ACHN (cell line): Measurements from ENCODE around the gene TOGARAM2.
A peak's percentile ranks its signal among the peaks of the same experiment; 100 is the strongest.

Experiments
- DNase-seq: peaks from one replicate; pipeline ENCODE4 v3.0.0-alpha.2; 2015
- in situ Hi-C: cut with HindIII; loops from 2 replicates; pipeline ENCODE4 v1.10.0; 2017; ENCODE audit warnings: low sequenced_read_pairs, low pct_ligation_motif_present, low pct_unique_long_range_greater_than_20kb

The TOGARAM2 gene

DNA sequence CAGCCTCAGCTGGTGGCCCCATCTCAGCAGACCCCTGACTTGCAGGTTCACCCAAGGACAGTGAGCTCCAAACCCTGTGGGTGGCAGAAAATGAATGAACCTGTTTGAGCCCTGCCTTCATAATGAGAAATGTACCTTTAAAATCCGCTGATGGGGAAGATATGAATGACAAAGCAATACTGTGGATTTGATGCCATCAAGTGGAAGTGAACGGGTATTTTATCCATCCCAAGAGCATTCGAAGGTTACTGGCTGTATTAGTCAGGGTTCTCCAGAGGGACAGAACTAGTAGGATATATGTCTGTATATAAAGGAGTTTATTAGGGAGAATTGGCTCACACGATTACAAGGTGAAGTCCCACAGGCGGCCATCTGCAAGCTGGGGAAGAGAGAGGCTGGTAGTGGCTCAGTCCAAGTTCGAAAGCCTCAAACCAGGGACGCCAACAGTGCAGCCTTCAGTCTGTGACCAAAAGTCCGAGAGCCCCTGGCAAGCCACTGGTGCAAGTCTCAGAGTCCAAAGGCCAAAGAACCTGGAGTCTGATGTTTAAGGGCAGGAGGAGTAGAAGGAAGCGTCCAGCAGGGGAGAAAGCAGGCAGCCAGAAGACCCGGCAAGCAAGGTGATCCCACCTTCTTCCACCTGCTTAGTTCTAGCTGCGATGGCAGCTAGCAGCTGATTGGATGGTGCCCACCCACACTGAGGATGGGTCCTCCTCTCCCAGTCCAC, 32.1 kb downstream of the TOGARAM2 start:
- DNase-seq, result no peak
- in situ Hi-C loops, result no loop called here

DNA sequence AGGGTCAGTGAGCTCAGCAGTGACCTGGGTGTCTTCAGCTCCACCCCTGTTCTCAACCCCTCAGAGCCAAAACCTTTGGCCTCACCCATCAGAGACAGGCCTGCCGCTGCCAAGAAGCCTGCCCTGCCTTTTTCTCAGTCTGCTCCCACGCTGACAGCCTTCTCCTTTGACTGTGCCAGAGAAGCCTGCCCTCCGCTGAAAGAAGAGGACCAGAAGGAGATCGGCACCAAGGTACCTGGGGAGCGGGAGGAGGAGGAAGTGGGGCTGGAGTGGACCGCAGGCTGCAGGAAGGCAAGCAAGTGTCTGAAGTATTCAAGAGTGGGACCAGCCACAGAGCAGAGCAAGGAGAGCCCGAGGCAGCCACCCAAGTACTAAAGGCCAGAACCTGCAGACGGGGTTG, 33.2 kb downstream of the TOGARAM2 start:
- in situ Hi-C loops, result no loop called here
- DNase-seq, result no peak

DNA sequence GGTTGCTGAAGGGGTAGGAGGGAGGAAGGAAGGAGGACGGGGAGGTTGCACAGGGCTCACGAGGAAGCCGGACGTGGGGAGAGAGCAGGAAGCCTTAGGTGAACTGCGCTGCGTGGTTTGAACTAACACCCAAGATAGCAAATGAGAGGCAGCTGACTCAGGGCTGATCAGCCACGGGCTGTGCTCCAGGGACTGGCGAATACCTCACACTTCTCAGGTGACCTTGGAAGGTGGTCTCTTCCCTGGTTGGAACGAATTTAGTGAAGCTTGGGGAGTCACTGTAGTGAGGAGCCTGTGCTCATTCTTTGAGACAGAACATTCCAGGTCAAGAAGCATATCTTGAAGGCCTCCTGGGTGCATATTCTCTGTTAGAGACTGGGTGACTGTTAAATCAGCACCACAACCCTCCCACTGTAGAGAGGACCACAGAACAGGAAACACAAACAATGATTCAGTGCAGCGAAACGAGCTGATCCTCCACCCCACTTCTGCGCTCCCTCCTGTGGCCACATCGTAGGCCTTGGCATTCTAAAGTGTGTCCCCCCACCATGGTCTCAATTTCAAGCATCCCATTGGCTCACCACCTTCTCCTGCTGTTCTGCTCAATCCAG, 33.8 kb downstream of the TOGARAM2 start:
- DNase-seq, result no peak
- in situ Hi-C loops, result no loop called here

DNA sequence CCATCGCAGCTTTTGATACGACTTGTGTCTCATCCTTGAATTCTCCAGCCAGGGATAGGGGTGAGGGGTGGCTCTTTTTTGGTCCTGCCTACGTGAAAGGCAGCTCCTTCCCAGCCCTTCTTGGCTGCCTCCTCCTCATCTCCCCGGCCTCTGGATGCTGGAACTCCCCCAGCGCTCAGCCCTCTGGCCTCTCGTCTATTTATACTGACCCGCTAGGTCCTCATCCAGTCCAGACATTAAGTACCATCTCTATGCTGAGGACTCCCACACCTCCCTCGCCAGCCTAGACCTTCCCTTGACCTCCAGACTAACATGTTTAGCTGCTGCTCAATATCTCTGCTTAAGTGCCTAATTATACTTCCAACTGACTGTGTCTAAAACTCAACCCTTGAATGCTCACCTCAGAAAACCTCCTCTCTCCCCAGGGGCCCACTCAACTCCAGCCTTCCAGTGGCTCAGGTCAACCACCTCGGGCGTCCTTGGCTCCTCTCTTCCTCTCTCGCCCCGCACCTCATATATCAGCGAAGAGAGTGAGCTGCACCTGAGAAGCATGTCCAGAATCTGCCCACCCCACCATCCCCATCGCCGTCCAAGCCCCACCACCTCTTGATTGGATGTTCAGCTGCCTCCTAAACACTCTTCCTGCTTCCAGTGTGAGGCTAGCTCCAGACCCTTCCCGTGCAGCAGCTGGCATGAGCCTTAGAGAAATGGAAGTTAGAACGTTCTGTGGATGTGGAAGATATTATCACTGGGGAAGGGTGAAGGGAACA, 34.8 kb downstream of the TOGARAM2 start:
- DNase-seq, result no peak
- in situ Hi-C loops, result no loop called here

DNA sequence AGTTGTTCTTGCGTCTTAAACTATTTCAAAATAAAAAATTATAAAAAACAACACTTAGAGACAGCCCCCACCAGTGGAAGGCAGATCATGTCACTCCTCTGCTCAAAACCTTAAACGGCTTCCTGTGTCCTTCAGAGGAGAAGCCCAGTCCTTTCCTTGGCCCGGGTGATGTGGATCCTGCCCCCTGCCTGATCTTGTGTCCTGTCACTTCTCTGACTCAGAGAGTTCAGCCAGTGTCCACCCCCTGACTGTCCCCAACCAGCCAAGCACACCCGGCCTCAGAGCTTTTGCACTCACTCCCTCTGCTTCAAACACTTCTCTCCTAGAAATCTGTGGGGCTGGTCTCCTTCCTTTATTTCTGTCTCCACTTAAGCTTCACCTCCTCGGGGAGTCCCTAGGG, 35.4 kb downstream of the TOGARAM2 start:
- no peak for DNase-seq
- in situ Hi-C loops, result no loop called here

DNA sequence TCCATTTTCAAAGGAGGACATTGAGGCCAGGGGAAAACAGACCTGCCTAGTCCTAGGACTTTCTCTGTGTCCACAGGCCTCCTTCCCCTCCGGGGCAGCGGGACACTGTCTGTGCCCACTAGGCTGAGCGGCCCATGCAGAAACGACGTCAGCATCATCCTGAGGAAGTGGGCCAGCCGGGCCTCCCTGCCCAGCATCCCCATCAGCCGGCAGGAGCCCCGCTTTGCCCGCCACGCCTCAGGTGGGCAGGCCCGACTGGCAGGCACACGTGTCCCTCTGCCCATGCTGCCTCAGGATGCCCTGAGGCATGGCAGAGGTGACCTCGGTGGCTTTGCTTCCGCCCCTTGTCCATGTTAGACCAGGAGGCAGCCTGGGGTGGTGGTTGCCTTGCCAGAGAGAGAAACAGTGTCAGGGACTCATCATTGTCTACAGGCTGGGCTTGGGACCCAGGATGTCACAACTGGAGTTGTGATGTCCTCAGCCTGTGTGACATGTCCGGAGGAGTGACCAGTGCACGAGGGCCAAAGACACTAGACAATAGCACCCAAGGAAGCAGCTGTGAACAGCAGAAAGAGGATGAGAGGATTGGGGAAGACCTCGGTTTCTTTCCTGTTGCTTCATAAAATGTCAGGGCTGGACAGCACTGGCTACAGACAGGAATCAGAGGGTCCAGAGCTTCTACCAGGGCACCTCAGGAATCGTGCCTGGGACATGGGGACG, 36.8 kb downstream of the TOGARAM2 start:
- DNase-seq, result no peak
- in situ Hi-C loops, result no loop called here

DNA sequence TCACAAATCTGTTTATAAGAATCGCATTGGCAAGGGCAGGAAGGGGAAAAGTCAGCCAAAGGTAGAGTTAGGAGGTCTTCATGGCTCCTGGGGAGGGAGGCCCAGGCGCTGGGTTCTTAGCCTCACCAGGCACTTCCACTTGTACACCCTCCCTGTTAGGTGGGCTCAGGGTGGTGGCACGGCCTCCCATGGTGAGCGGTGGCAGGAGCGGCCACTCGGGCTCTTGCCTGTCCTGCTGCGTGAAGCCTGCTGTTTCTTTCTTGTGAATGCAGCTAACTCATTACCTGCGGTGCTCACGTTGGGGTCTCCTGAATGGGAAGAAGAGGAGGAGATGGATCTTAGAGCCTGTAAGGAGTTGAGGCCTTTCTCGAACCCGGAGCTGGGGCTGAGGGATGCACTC, 40.8 kb downstream of the TOGARAM2 start:
- in situ Hi-C loops, result no loop called here
- no peak for DNase-seq

DNA sequence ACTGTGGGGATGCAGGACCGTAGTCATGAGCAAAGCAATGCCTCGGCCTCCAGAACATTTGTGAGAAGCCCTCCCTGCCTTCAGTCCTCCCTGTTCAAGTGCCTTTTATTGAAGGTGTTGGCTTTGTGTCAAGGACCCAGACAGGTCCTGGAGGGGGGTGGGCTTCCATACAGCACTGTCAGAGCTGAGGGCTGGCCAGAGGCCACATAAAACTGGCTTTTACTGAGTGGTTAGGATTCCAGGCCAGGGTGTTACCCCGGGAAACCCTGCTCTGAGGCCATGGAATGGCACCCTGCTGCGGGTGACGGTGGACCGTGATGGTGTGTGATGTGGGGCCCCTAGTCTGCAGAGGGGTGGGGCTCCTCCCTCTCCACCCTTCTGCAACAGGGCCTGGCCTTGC, 41.6 kb downstream of the TOGARAM2 start:
- in situ Hi-C loops, result no loop called here
- no peak for DNase-seq

DNA sequence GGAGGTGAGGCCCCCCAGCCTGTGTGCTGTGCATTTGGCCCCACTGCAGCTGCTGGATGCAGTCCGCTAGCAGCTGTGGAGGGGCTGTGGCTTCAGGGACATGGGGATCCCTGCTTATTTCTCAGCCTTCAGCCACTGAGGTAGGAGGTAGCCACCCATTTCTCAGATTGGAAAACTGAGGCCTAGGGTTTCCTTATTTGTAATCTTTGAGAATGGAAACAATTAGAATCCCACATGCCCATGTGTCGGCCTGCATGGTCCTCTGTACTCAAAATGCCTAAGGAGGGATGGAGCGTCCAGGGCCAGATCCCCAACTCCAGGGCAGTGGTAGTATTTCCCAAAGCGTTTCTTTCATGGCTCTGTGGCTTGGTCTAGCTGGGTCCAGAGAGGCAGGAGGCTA, 42.1 kb downstream of the TOGARAM2 start:
- in situ Hi-C loops, result no loop called here
- DNase-seq, result no peak

DNA sequence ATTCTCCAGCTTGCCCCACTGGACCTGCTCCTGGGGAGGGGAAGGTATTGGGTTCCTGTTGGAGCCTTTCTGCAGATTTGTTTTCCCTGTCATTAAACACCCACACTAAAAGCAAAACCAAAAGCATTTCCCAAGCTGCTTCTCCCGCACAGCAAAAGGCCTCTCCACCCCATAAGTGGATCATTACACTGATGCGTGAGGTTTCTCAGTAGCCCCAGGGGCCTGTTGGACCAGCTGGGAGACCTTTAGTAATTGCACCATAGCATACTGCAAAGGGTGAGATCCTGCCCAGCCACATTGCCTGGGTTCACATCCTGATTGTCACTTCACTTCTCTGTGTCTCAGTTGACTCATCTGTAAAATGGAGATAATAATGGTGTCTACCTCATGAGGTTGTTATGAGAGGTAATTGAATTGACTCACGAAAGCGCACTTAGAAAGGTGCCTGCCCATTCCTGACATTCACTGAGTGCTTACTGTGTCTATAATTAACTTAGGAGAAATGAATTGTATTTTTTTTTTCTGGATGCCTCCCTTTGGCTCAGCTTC, 43.9 kb downstream of the TOGARAM2 start:
- in situ Hi-C loops, result no loop called here
- no peak for DNase-seq

DNA sequence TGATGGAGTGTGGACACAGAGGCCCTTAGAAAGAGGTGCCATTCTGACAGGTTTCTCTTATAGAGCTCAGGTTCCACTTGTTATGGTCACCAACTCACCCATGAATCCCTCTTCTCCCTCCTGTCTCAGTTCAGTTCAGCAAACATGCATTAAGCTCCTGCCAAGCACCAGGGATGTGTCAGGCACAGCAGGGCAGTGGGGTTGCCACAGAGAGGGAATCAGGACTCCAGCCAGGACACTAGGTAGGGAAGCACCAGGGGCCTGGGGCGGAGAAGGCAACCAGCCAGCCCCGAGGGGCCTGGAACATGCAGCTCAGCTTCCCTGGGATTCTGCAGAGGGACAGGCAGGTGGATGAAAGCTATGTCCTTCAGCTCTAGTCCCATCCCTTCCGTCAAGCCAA, 44.6 kb downstream of the TOGARAM2 start:
- in situ Hi-C loops, result no loop called here
- no peak for DNase-seq

DNA sequence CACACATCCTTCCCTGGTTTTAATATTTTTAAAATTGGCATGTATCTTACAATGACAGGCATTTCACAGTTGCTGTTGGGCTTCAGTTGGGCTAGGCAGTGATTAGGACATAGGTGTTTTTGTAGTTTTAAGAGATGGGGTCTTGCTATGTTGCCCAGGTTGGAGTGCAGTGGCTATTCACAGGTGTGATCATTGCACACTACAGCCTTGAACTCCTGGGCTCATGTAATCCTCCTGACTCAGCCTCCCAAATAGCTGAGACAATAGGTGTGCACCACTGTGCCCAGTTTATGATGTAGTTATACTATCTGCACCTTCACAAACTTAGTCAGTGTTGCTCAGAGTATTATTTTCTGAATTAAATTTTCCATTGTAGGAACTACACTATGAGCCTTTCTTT, 49.9 kb downstream of the TOGARAM2 start:
- DNase-seq, result no peak
- in situ Hi-C loops, result no loop called here

DNA sequence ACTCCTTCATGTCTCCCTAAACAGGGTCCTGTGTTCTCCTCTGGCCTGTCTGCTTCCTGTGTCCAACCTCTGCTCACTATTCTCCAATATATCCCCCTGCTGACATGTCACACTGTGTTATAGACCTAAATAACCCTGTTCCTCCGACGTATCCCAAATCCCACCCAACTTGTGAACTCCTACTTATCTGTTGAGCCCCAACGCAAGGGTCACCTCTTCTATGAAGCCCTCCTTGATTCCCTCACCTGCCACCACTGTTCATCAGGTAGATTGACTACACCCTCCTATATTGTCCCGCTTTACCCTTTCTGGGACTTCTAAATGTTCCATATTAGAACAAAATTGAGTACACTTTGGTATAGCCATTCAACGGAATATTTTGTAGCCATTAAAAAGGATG, 51.1 kb downstream of the TOGARAM2 start:
- DNase-seq, result no peak
- in situ Hi-C loops, result no loop called here

DNA sequence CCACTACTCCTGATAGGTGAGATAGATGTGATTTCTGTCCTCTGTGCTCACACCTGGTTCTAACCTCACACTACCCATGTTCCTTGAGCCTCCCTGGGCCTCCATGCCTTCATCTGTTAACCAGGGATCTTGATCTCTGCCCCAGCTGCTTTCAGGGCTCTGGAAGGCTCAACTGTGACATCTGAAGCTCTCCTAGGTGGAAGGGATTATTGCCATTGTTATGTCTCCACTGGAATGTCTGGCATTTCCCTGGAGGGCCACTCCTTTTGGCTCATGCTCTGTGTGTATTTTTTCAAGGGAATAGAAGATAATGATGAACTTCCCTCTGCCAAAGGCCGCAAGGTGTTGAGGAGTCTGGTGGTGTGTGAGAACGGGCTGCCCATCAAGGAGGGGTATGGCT, 52.1 kb downstream of the TOGARAM2 start:
- DNase-seq, result peak; percentile 31
- in situ Hi-C loops, result no loop called here

DNA sequence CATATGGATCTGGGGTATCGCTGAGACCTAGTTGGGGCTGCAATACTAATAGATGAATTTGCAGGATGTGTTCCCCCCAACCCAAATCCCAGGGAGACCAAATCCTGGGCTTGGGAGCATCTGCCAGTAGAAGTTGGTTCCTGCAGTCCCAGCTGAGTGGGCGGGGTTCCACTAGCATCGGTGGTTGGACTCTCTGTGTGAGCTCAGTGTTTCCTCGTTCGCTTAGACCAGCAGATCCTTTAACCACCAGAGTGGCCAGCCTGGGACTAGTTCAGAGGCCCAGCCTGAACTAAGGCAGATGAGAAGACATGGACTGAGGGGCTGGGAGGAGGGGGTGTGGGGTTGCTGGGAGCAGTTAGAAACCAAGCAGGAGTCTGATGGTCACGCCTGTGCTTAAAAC, 52.6 kb downstream of the TOGARAM2 start:
- DNase-seq, result no peak
- in situ Hi-C loops, result no loop called here

DNA sequence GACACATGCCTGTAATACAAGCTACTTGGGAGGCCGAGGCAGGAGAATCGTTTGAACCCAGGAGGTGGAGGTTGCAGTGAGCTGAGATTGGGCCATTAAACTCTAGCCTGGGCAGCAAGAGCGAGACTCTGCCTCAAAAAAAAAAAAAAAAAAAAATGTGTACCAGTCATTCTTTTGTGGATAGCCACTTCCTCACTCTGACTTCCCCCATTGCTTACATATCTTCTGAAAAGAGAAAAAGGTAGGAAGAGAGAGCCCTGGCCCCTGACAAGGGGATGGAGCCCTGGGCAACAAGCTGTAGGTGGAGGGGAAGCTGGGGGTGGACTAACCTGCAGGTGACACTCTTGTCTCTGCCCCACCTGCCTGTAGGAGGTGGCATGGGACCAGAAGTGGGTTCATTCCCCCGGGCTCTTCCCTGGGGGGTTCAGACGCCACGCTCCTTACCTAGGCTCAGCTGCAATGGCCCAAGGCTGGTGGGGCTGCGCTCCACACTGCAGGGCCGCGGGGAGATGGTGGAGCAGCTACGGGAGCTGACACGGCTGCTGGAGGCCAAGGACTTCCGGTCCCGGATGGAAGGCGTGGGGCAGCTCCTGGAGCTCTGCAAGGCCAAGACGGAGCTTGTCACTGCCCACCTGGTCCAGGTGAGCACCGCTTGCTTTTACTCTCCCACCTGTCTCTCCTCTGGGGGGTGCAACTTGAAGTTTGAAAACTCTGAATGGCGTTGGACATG, 54.1 kb downstream of the TOGARAM2 start:
- in situ Hi-C loops, result no loop called here
- DNase-seq, result no peak

DNA sequence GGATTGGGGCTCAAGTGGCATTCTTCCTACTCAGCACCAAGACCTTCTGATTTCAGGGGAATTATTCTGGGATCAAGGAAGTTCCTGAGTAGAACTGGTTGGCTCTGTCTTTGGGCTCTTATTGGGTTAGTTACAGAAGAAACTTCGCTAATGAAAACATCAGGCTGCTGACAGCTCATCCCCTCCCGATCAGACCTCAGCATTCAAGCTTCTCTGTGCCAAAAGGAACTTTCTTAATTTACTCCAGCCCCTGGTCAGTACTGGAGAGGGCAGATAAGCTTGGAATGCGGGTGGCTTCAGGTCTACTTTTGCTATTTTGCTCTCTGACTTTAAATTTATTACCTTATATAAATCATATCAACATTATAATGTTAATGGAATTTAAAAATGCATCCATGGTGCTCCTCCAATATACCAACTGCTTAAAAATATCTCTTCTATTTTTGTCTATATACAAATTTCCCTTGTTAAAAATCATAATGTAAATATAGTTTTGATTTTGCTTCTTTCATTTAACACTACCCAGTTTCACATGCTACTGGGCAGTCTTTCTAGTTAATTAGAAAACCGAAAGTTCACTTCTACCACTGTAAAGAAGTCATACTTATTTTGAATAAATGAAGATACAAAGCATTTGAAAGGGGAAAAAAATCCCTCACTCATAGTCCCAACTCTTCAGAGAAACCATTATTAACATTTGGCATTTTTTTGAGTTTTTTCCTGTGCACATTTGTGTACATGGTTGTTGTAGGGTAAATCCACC, 58.8 kb downstream of the TOGARAM2 start:
- in situ Hi-C loops, result no loop called here
- DNase-seq, result no peak

DNA sequence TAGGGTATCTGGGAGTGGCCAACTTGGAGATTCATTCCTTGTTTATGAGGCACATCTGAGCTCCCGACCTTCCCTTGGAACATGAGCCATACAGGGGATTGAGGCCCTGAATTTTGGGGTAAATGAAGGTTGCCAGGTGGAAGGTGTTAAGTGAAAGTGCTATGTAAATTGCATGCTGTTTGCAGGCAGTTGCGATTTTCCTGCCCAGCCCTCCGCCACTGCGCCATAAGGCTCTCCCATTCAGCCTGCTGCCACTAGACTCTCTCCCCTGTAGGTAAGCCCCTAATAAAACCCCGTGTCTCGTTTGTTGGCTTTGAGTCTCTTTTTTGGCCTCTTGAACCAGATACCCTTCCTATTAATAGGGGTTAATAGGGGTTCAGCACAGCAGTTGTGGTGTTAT, 59.5 kb downstream of the TOGARAM2 start:
- DNase-seq, result no peak
- in situ Hi-C loops, result no loop called here
